Renal cortex interstitium (tissue), 11 donors: ENCODE results near the gene TATDN2. TPM values are rescaled to one million over a fixed set of nuclear protein-coding genes. Genes with fewer than 3 reads are reported as not detected.
A peak's percentile ranks its signal among the peaks of the same experiment; 100 is the strongest.
"Not testable (repeated sequence)": the region's sequence is repeated elsewhere in the genome, so short reads cannot be mapped to it uniquely, and the experiment has no call there.

Experiments used
- DNase-seq, 11 donors: peaks; one replicate each; pipeline ENCODE4 v3.0.0-alpha.2; 2013; ENCODE audit warnings: low read depth in 9 of 11, low spot score in 4 of 11; ENCODE audit errors: extremely low read depth in 1 of 11
- polyA plus RNA-seq, 3 donors: library from polyadenylated mRNA; unstranded; fragments of 120-200 nt; gene quantifications; one replicate each; pipeline ENCODE4 v1.2.1, GENCODE V29; 2013; ENCODE audit not compliant: insufficient read length in 3 of 3

TATDN2 gene
- polyA plus RNA-seq, 3 donors, result 32.2 to 35.8 (median 35.4) TPM

- DNase-seq, result no peak
Observed at GRCh38 chr3:10259798-10260197, 11.5 kb downstream of the TATDN2 start.

GRCh38 chr3:10260211-10260701 is 12.0 kb downstream of the TATDN2 start:
- no peak for DNase-seq

- no peak for DNase-seq
Observed at GRCh38 chr3:10262027-10262426, 13.8 kb downstream of the TATDN2 start.

- no peak for DNase-seq
Observed at GRCh38 chr3:10263646-10264363, 15.5 kb downstream of the TATDN2 start.

- no peak for DNase-seq
Observed at GRCh38 chr3:10265833-10266232, 17.6 kb downstream of the TATDN2 start.

GRCh38 chr3:10266936-10267335 is 18.7 kb downstream of the TATDN2 start:
- DNase-seq, result not testable (repeated sequence)

- no peak for DNase-seq
Observed at GRCh38 chr3:10268116-10268515, 19.9 kb downstream of the TATDN2 start.

GRCh38 chr3:10268930-10269329 is 20.7 kb downstream of the TATDN2 start:
- DNase-seq, result no peak

GRCh38 chr3:10269443-10269842 is 21.2 kb downstream of the TATDN2 start:
- no peak for DNase-seq

GRCh38 chr3:10272476-10272875 is 24.2 kb downstream of the TATDN2 start:
- not testable (repeated sequence) for DNase-seq

- DNase-seq, result no peak
Observed at GRCh38 chr3:10272977-10273376, 24.7 kb downstream of the TATDN2 start.

GRCh38 chr3:10273702-10274305 is 25.5 kb downstream of the TATDN2 start:
- no peak for DNase-seq

GRCh38 chr3:10274601-10275000 is 26.3 kb downstream of the TATDN2 start:
- no peak for DNase-seq

- DNase-seq, result no peak
Observed at GRCh38 chr3:10277115-10277625, 28.9 kb downstream of the TATDN2 start.

- DNase-seq, result no peak
Observed at GRCh38 chr3:10278501-10278900, 30.2 kb downstream of the TATDN2 start.

GRCh38 chr3:10279384-10280176 is 31.3 kb downstream of the TATDN2 start:
- no peak for DNase-seq

GRCh38 chr3:10280177-10280529 is 31.9 kb downstream of the TATDN2 start:
- no peak for DNase-seq

GRCh38 chr3:10280571-10280970 is 32.3 kb downstream of the TATDN2 start:
- DNase-seq, result no peak

- DNase-seq, result no peak
Observed at GRCh38 chr3:10281951-10282350, 33.7 kb downstream of the TATDN2 start.

GRCh38 chr3:10283638-10284037 is 35.4 kb downstream of the TATDN2 start:
- peak in 3 of 11 donors; percentile 39 to 57 (median 46) for DNase-seq
